SH-SY5Y (cell line): Measurements from ENCODE around the gene INPP4B.

Experiments used
- GATA2 ChIP-seq: IDR thresholded peaks from 2 replicates; pipeline ENCODE4 v1.6.1; 2011; ENCODE audit warnings: mild to moderate bottlenecking, low read depth, low read length
- GATA3 ChIP-seq: IDR thresholded peaks from 2 replicates; pipeline ENCODE4 v1.6.1; 2011; ENCODE audit warnings: low read depth, mild to moderate bottlenecking, low read length, moderate library complexity

DNA sequence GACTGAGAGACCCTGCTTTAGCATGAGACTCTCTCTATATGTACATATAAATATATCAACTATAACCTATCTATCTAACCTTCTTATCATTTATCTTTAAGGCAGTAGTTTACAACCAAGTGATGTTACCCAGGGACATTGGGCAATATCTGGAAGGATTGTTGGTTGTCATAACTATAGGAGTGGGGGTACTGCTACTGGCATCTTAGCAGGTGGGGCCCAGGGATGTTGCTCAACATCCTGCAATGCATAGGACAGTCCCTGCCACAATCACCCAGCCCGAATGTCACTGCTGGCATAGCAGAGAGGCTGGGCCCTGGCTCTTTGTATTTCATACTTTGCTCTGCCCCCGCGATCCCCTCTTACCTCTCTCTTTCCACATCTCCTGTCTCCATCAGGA lies 812.0 kb downstream of the INPP4B start:
- TF ChIP-seq GATA2: no peak
- no peak for TF ChIP-seq GATA3
